ENCODE data around the gene DVL1.

The DVL1 gene

GRCh38 chr1:1366699-1367066 lies 17.5 kb upstream of the DVL1 start:
- H2BK15ac ChIP-seq (ENCODE audit: low read depth, poor library complexity, severe bottlenecking) = no peak overlapping the region
- H3K4me2 ChIP-seq (ENCODE audit: low read length, poor library complexity, severe bottlenecking) = no peak overlapping the region
- H2BK120ac ChIP-seq (ENCODE audit: low read depth, low read length) = no peak overlapping the region
- peaks cover 3% of the 10 kb centered on the region for H3K79me1 ChIP-seq (replicated peaks; ENCODE audit: low read length, poor library complexity, severe bottlenecking)
- H2BK12ac ChIP-seq (ENCODE audit: low read length in 2 of 2) = no peak overlapping the region
- no peak overlapping the region for H4K8ac ChIP-seq (ENCODE audit: low read length)
- no peak overlapping the region for H3K4ac ChIP-seq (ENCODE audit: low read depth in 1 of 2, low read length in 2 of 2)
- H3K9me3 ChIP-seq (ENCODE audit: control insufficient read depth, low read length) = no peaks in the 10 kb centered on the region
- H3K23ac ChIP-seq (ENCODE audit: low read length in 2 of 2) = no peak overlapping the region
- 98% methylated on average over 3 of the region's 3 CpGs for WGBS
- no peak overlapping the region for H3K18ac ChIP-seq (ENCODE audit: low read depth in 1 of 2, low read length in 2 of 2)
- H3K4me1 ChIP-seq (ENCODE audit: control insufficient read depth, insufficient read depth, low read depth, low read length) = peaks cover 13% of the 10 kb centered on the region
- no peak overlapping the region for H4K91ac ChIP-seq (ENCODE audit: low read length)
- H3K4me3 ChIP-seq (ENCODE audit: insufficient read depth in 1 of 2, low read depth in 1 of 2, low read length in 2 of 2) = no peak overlapping the region
- H3K27me3 ChIP-seq (ENCODE audit: control insufficient read depth in 1 of 2, insufficient read depth in 1 of 2, low read length in 2 of 2) = no peaks in the 10 kb centered on the region
- no peak overlapping the region for H3K9ac ChIP-seq (ENCODE audit: low read length)
- DNase-seq = peak; percentile 11
- no peak overlapping the region for H2AK5ac ChIP-seq (ENCODE audit: low read length, severe bottlenecking)
- no peak overlapping the region for H3K14ac ChIP-seq (ENCODE audit: low read length in 2 of 2)
- no peak overlapping the region for H3K27ac ChIP-seq (ENCODE audit: low read length, poor library complexity, severe bottlenecking)
- H2AFZ ChIP-seq (ENCODE audit: low read depth, low read length) = no peak overlapping the region
- H2BK5ac ChIP-seq (ENCODE audit: low read depth, low read length, poor library complexity, severe bottlenecking) = no peak overlapping the region
- H3K36me3 ChIP-seq (ENCODE audit: control insufficient read depth in 1 of 2, insufficient read depth in 2 of 2, low read depth in 1 of 2, low read length in 2 of 2) = peaks cover 0 to 12% of the 10 kb centered on the region in 2 experiments

GRCh38 chr1:1365875-1366698 lies 16.9 kb upstream of the DVL1 start:
- no peak overlapping the region for H2BK5ac ChIP-seq (ENCODE audit: low read depth, low read length, poor library complexity, severe bottlenecking)
- no peak overlapping the region for H2AK5ac ChIP-seq (ENCODE audit: low read length, severe bottlenecking)
- H2BK120ac ChIP-seq (ENCODE audit: low read depth, low read length) = no peak overlapping the region
- H3K36me3 ChIP-seq (ENCODE audit: control insufficient read depth in 1 of 2, insufficient read depth in 2 of 2, low read depth in 1 of 2, low read length in 2 of 2) = peaks cover 0 to 6% of the 10 kb centered on the region in 2 experiments
- H2BK12ac ChIP-seq (ENCODE audit: low read length in 2 of 2) = peak overlapping the region in 1 of 2 experiments; percentile 93
- H3K4ac ChIP-seq (ENCODE audit: low read depth in 1 of 2, low read length in 2 of 2) = no peak overlapping the region
- H3K14ac ChIP-seq (ENCODE audit: low read length in 2 of 2) = no peak overlapping the region
- peaks cover 13% of the 10 kb centered on the region for H3K4me1 ChIP-seq (ENCODE audit: control insufficient read depth, insufficient read depth, low read depth, low read length)
- no peak overlapping the region for H3K9ac ChIP-seq (ENCODE audit: low read length)
- 84% methylated on average over 10 of the region's 10 CpGs for WGBS
- no peak overlapping the region for H3K23ac ChIP-seq (ENCODE audit: low read length in 2 of 2)
- no peak overlapping the region for H3K27ac ChIP-seq (ENCODE audit: low read length, poor library complexity, severe bottlenecking)
- H3K9me3 ChIP-seq (ENCODE audit: control insufficient read depth, low read length) = no peaks in the 10 kb centered on the region
- peaks cover 1% of the 10 kb centered on the region for H3K79me1 ChIP-seq (replicated peaks; ENCODE audit: low read length, poor library complexity, severe bottlenecking)
- H2AFZ ChIP-seq (ENCODE audit: low read depth, low read length) = no peak overlapping the region
- H4K8ac ChIP-seq (ENCODE audit: low read length) = no peak overlapping the region
- H2BK15ac ChIP-seq (ENCODE audit: low read depth, poor library complexity, severe bottlenecking) = no peak overlapping the region
- no peak overlapping the region for H3K4me3 ChIP-seq (ENCODE audit: insufficient read depth in 1 of 2, low read depth in 1 of 2, low read length in 2 of 2)
- peak overlapping the region; percentile 66 for H4K91ac ChIP-seq (ENCODE audit: low read length)
- H3K4me2 ChIP-seq (ENCODE audit: low read length, poor library complexity, severe bottlenecking) = no peak overlapping the region
- no peaks in the 10 kb centered on the region for H3K27me3 ChIP-seq (ENCODE audit: control insufficient read depth in 1 of 2, insufficient read depth in 1 of 2, low read length in 2 of 2)
- H3K18ac ChIP-seq (ENCODE audit: low read depth in 1 of 2, low read length in 2 of 2) = no peak overlapping the region
- no peak for DNase-seq

- Histone ChIP-seq H2BK120ac (ENCODE audit: low read depth, low read length) (no peak overlapping the region), H2BK15ac (ENCODE audit: low read depth, poor library complexity, severe bottlenecking) (peak overlapping the region; percentile 73), H3K4me3 (ENCODE audit: insufficient read depth in 1 of 2, low read depth in 1 of 2, low read length in 2 of 2) (no peak overlapping the region), H3K4me2 (ENCODE audit: low read length, poor library complexity, severe bottlenecking) (no peak overlapping the region), H3K23ac (ENCODE audit: low read length in 2 of 2) (no peak overlapping the region), H3K18ac (ENCODE audit: low read depth in 1 of 2, low read length in 2 of 2) (no peak overlapping the region), H3K36me3 (ENCODE audit: control insufficient read depth in 1 of 2, insufficient read depth in 2 of 2, low read depth in 1 of 2, low read length in 2 of 2) (no peaks in the 10 kb centered on the region), H3K14ac (ENCODE audit: low read length in 2 of 2) (no peak overlapping the region), H3K27ac (ENCODE audit: low read length, poor library complexity, severe bottlenecking) (no peak overlapping the region), H3K4ac (ENCODE audit: low read depth in 1 of 2, low read length in 2 of 2) (no peak overlapping the region), H2AK5ac (ENCODE audit: low read length, severe bottlenecking) (no peak overlapping the region), H2BK12ac (ENCODE audit: low read length in 2 of 2) (no peak overlapping the region), H3K9ac (ENCODE audit: low read length) (no peak overlapping the region), H2BK5ac (ENCODE audit: low read depth, low read length, poor library complexity, severe bottlenecking) (no peak overlapping the region), H2AFZ (ENCODE audit: low read depth, low read length) (no peak overlapping the region), H3K4me1 (ENCODE audit: control insufficient read depth, insufficient read depth, low read depth, low read length) (peaks cover 26% of the 10 kb centered on the region), H3K9me3 (ENCODE audit: control insufficient read depth, low read length) (no peaks in the 10 kb centered on the region), H3K27me3 (ENCODE audit: control insufficient read depth in 1 of 2, insufficient read depth in 1 of 2, low read length in 2 of 2) (no peaks in the 10 kb centered on the region), H4K8ac (ENCODE audit: low read length) (no peak overlapping the region), H4K91ac (ENCODE audit: low read length) (no peak overlapping the region), H3K79me1 (replicated peaks; ENCODE audit: low read length, poor library complexity, severe bottlenecking) (no peaks in the 10 kb centered on the region)
- WGBS = 87% methylated on average over 12 of the region's 14 CpGs
- DNase-seq = no peak
These were observed 15.0 kb upstream of the DVL1 start for GRCh38 chr1:1364266-1364665.

- Histone ChIP-seq H3K27me3 (ENCODE audit: control insufficient read depth in 1 of 2, insufficient read depth in 1 of 2, low read length in 2 of 2) (no peaks in the 10 kb centered on the region), H4K91ac (ENCODE audit: low read length) (no peak overlapping the region), H2AFZ (ENCODE audit: low read depth, low read length) (no peak overlapping the region), H3K4ac (ENCODE audit: low read depth in 1 of 2, low read length in 2 of 2) (peak overlapping the region in 1 of 2 experiments; percentile 54), H2BK12ac (ENCODE audit: low read length in 2 of 2) (no peak overlapping the region), H2BK15ac (ENCODE audit: low read depth, poor library complexity, severe bottlenecking) (peak overlapping the region; percentile 71), H3K36me3 (ENCODE audit: control insufficient read depth in 1 of 2, insufficient read depth in 2 of 2, low read depth in 1 of 2, low read length in 2 of 2) (no peaks in the 10 kb centered on the region), H3K9ac (ENCODE audit: low read length) (peak overlapping the region; percentile 91), H3K18ac (ENCODE audit: low read depth in 1 of 2, low read length in 2 of 2) (peak overlapping the region in 1 of 2 experiments; percentile 74), H3K4me1 (ENCODE audit: control insufficient read depth, insufficient read depth, low read depth, low read length) (peaks cover 37% of the 10 kb centered on the region), H3K14ac (ENCODE audit: low read length in 2 of 2) (no peak overlapping the region), H3K4me2 (ENCODE audit: low read length, poor library complexity, severe bottlenecking) (no peak overlapping the region), H3K23ac (ENCODE audit: low read length in 2 of 2) (no peak overlapping the region), H3K4me3 (ENCODE audit: insufficient read depth in 1 of 2, low read depth in 1 of 2, low read length in 2 of 2) (peak overlapping the region in 1 of 2 experiments; percentile 62), H3K27ac (ENCODE audit: low read length, poor library complexity, severe bottlenecking) (peak overlapping the region; percentile 64), H2BK5ac (ENCODE audit: low read depth, low read length, poor library complexity, severe bottlenecking) (no peak overlapping the region), H3K79me1 (replicated peaks; ENCODE audit: low read length, poor library complexity, severe bottlenecking) (no peaks in the 10 kb centered on the region), H2BK120ac (ENCODE audit: low read depth, low read length) (peak overlapping the region; percentile 83), H4K8ac (ENCODE audit: low read length) (peak overlapping the region; percentile 79), H2AK5ac (ENCODE audit: low read length, severe bottlenecking) (no peak overlapping the region), H3K9me3 (ENCODE audit: control insufficient read depth, low read length) (no peaks in the 10 kb centered on the region)
- 21% methylated on average over 11 of the region's 13 CpGs for WGBS
- DNase-seq = peak; percentile 93
These were observed 12.8 kb upstream of the DVL1 start for GRCh38 chr1:1361982-1362423.
